Fibroblast of lung (primary cell): ENCODE results near the gene NHS. TPM values are rescaled to one million over a fixed set of nuclear protein-coding genes. Genes with fewer than 3 reads are reported as not detected.

Experiments
- DNase-seq, 2 donors: peaks; one replicate each; pipeline versions ENCODE4 v3.0.0 to v3.0.0-alpha.2; 2010; ENCODE audit warnings: low read depth in 2 of 2
- H2AFZ ChIP-seq: 2 replicates; pipeline ENCODE4 v1.5.1; 2012; ENCODE audit warnings: low read length, control low read depth, inconsistent platforms
- H3K27ac ChIP-seq: 2 replicates; pipeline ENCODE4 v1.5.1; 2011; ENCODE audit warnings: low read length, control low read depth; ENCODE audit not compliant: insufficient read depth
- H3K27me3 ChIP-seq: 2 replicates; pipeline ENCODE4 v1.5.1; 2011; ENCODE audit warnings: mild to moderate bottlenecking, low read length; ENCODE audit not compliant: control insufficient read depth, insufficient read depth
- H3K36me3 ChIP-seq: 2 replicates; pipeline ENCODE4 v1.5.1; 2011; ENCODE audit warnings: low read length; ENCODE audit not compliant: control insufficient read depth, insufficient read depth
- H3K4me1 ChIP-seq: 2 replicates; pipeline ENCODE4 v1.5.1; 2011; ENCODE audit warnings: low read length; ENCODE audit not compliant: control insufficient read depth, insufficient read depth; ENCODE audit errors: extremely low read depth
- H3K4me2 ChIP-seq: 2 replicates; pipeline ENCODE4 v1.5.1; 2011; ENCODE audit warnings: low read length, control low read depth; ENCODE audit not compliant: insufficient read depth; ENCODE audit errors: extremely low read depth
- H3K4me3 ChIP-seq, 4 experiments: fragments of 200-600 bp in 1 of 4; sonication (generic) in 1 of 4; replicated peaks in 1 of 4; 2 replicates each; pipeline ENCODE4 v1.5.1; 2011 to 2016; ENCODE audit warnings: low read length in 4 of 4, low read depth in 3 of 4, mild to moderate bottlenecking in 3 of 4, control low read depth in 2 of 4, inconsistent platforms in 1 of 4, mixed read lengths in 1 of 4; ENCODE audit not compliant: insufficient read depth in 1 of 4; ENCODE audit errors: control extremely low read depth in 1 of 4
- H3K79me2 ChIP-seq: 2 replicates; pipeline ENCODE4 v1.5.1; 2012; ENCODE audit warnings: mild to moderate bottlenecking, low read length, inconsistent platforms; ENCODE audit not compliant: control insufficient read depth, insufficient read depth
- H3K9ac ChIP-seq: 2 replicates; pipeline ENCODE4 v1.5.1; 2011; ENCODE audit warnings: mild to moderate bottlenecking, low read length, control low read depth; ENCODE audit not compliant: insufficient read depth
- H3K9me3 ChIP-seq: 2 replicates; pipeline ENCODE4 v1.5.1; 2012; ENCODE audit warnings: low read depth, low read length; ENCODE audit not compliant: control insufficient read depth, insufficient read depth
- H4K20me1 ChIP-seq: 2 replicates; pipeline ENCODE4 v1.5.1; 2011; ENCODE audit warnings: low read length; ENCODE audit not compliant: control insufficient read depth, insufficient read depth; ENCODE audit errors: extremely low read depth
- EZH2 ChIP-seq: IDR thresholded peaks from 2 replicates; pipeline ENCODE4 v1.5.1; 2012; ENCODE audit warnings: low read length, control low read depth, mild to moderate bottlenecking; ENCODE audit errors: missing control alignments
- polyA plus RNA-seq, 2 donors: library from polyadenylated mRNA; depleted of rRNA in 1 of 2; stranded (reverse) in 1 of 2; unstranded in 1 of 2; fragments of >200 nt; gene quantifications; 2 replicates each; pipeline ENCODE4 v1.2.1, GENCODE V29; 2011 to 2012; ENCODE audit warnings: missing spikeins in 1 of 2
- total RNA-seq: library from RNA; depleted of rRNA; stranded (reverse); fragments of >200 nt; gene quantifications from 2 replicates; pipeline ENCODE4 v1.2.1, GENCODE V29; 2014
- TF ChIP-seq, protein P1 (sequence below), 2 donors: IDR thresholded peaks in 1 of 2; conservative IDR thresholded peaks in 1 of 2; 1 replicate in 1 of 2; 2 replicates in 1 of 2; pipeline ENCODE4 v1.5.1; 2011 to 2012; ENCODE audit warnings: low read length in 2 of 2, control low read depth in 1 of 2, inconsistent platforms in 1 of 2, low read depth in 1 of 2, mild to moderate bottlenecking in 1 of 2

The NHS gene
- total and polyA plus RNA-seq, 2 donors (not counting 1 experiment from before 2014, with no cell fraction given) = 1.4 to 3.8 TPM

DNA sequence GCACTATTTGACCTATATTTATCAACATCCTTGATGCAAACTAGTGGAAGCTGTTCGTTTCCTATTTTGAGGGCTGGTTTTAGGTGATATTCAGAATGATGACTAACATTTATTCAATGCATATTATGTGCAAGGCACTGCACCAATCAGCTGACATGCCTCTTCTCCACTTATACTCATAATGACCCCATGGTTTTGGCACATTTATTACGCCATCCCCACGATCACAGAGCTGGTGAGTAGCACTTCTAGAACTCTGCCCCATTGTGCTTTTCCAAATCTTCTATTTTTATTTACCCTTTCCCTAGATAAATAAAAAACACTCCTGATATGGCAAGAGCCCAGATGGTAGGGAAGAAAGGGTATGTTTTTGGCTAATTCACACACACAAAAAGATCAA, 375.4 kb downstream of the NHS start:
- TF ChIP-seq, protein P1, sequence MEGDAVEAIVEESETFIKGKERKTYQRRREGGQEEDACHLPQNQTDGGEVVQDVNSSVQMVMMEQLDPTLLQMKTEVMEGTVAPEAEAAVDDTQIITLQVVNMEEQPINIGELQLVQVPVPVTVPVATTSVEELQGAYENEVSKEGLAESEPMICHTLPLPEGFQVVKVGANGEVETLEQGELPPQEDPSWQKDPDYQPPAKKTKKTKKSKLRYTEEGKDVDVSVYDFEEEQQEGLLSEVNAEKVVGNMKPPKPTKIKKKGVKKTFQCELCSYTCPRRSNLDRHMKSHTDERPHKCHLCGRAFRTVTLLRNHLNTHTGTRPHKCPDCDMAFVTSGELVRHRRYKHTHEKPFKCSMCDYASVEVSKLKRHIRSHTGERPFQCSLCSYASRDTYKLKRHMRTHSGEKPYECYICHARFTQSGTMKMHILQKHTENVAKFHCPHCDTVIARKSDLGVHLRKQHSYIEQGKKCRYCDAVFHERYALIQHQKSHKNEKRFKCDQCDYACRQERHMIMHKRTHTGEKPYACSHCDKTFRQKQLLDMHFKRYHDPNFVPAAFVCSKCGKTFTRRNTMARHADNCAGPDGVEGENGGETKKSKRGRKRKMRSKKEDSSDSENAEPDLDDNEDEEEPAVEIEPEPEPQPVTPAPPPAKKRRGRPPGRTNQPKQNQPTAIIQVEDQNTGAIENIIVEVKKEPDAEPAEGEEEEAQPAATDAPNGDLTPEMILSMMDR (conservative IDR thresholded peaks at IDR 0.05 in 1 of 2, IDR thresholded peaks at IDR 0.05 in 1 of 2; ENCODE audit: low read depth in 1 of 2, low read length in 2 of 2) = no peak
- no peak for TF ChIP-seq EZH2
- peaks cover 2% of the 10 kb centered on the region for H3K36me3 ChIP-seq
- no peak overlapping the region for H3K4me2 ChIP-seq
- no peak overlapping the region for H3K4me3 ChIP-seq
- H4K20me1 ChIP-seq = no peaks in the 10 kb centered on the region
- H3K27me3 ChIP-seq = no peaks in the 10 kb centered on the region
- H3K4me1 ChIP-seq = no peaks in the 10 kb centered on the region
- no peaks in the 10 kb centered on the region for H3K9me3 ChIP-seq
- H2AFZ ChIP-seq = no peak overlapping the region
- no peak for DNase-seq
- no peak overlapping the region for H3K9ac ChIP-seq
- H3K79me2 ChIP-seq = no peaks in the 10 kb centered on the region
- H3K27ac ChIP-seq = no peak overlapping the region

- Histone ChIP-seq H3K4me2 (no peak overlapping the region), H3K27ac (no peak overlapping the region), H3K4me3 (no peak overlapping the region), H3K4me1 (no peaks in the 10 kb centered on the region), H2AFZ (no peak overlapping the region), H4K20me1 (no peaks in the 10 kb centered on the region), H3K9me3 (no peaks in the 10 kb centered on the region), H3K27me3 (no peaks in the 10 kb centered on the region), H3K9ac (no peak overlapping the region), H3K79me2 (no peaks in the 10 kb centered on the region), H3K36me3 (no peaks in the 10 kb centered on the region)
- no peak for TF ChIP-seq EZH2
- TF ChIP-seq, protein P1 (conservative IDR thresholded peaks at IDR 0.05 in 1 of 2, IDR thresholded peaks at IDR 0.05 in 1 of 2; ENCODE audit: low read depth in 1 of 2, low read length in 2 of 2) = no peak
- no peak for DNase-seq
Measured at GRCh38 chrX:17758382-17758781, 383.4 kb downstream of the NHS start.

GRCh38 chrX:17759990-17760389, 385.0 kb downstream of the NHS start:
- H3K27me3 ChIP-seq = no peaks in the 10 kb centered on the region
- no peaks in the 10 kb centered on the region for H4K20me1 ChIP-seq
- no peak overlapping the region for H3K4me3 ChIP-seq
- no peak overlapping the region for H3K4me2 ChIP-seq
- no peak overlapping the region for H3K9ac ChIP-seq
- no peaks in the 10 kb centered on the region for H3K79me2 ChIP-seq
- H3K36me3 ChIP-seq = no peaks in the 10 kb centered on the region
- H3K27ac ChIP-seq = no peak overlapping the region
- TF ChIP-seq EZH2 = no peak
- no peaks in the 10 kb centered on the region for H3K9me3 ChIP-seq
- DNase-seq = no peak
- no peaks in the 10 kb centered on the region for H3K4me1 ChIP-seq
- no peak overlapping the region for H2AFZ ChIP-seq
